Measurements from ENCODE around the gene KCNJ16. TPM values are rescaled to one million over a fixed set of nuclear protein-coding genes. Genes with fewer than 3 reads are reported as not detected.

KCNJ16 gene
- total RNA-seq, 2 experiments from 2014 or later, result not detected

GRCh38 chr17:70086516-70086915 is 11.5 kb downstream of the KCNJ16 start:
- no peak for TF ChIP-seq CTCF (IDR thresholded peaks at IDR 0.05)
- Mint-ChIP-seq H3K27me3 (peaks cover 2% of the 10 kb centered on the region), H3K9me3 (no peaks in the 10 kb centered on the region), H3K27ac (no peak overlapping the region), H3K4me1 (ENCODE audit: low read depth) (no peaks in the 10 kb centered on the region), H3K36me3 (ENCODE audit: low read depth) (no peaks in the 10 kb centered on the region), H3K4me3 (no peak overlapping the region)
- ATAC-seq (no peak), DNase-seq (no peak)
- ChIA-PET CTCF (no interaction called here), POLR2A (no interaction called here)
- intact Hi-C loops (cut with micrococcal nuclease), result no loop called here

GRCh38 chr17:70089513-70090148 is 14.6 kb downstream of the KCNJ16 start:
- DNase-seq, result no peak
- H3K4me1 Mint-ChIP-seq (ENCODE audit: low read depth), result no peaks in the 10 kb centered on the region
- no peak for TF ChIP-seq CTCF (IDR thresholded peaks at IDR 0.05)
- no peak for ATAC-seq
- no peaks in the 10 kb centered on the region for H3K9me3 Mint-ChIP-seq
- ChIA-PET CTCF (no interaction called here), POLR2A (no interaction called here)
- no peaks in the 10 kb centered on the region for H3K27me3 Mint-ChIP-seq
- H3K4me3 Mint-ChIP-seq, result no peak overlapping the region
- H3K36me3 Mint-ChIP-seq (ENCODE audit: low read depth), result no peaks in the 10 kb centered on the region
- intact Hi-C loops (cut with micrococcal nuclease), result no loop called here
- H3K27ac Mint-ChIP-seq, result no peak overlapping the region

- intact Hi-C loops (cut with micrococcal nuclease), result no loop called here
- Mint-ChIP-seq H3K36me3 (ENCODE audit: low read depth) (no peaks in the 10 kb centered on the region), H3K4me1 (ENCODE audit: low read depth) (no peaks in the 10 kb centered on the region), H3K27me3 (no peaks in the 10 kb centered on the region), H3K27ac (no peak overlapping the region), H3K4me3 (no peak overlapping the region), H3K9me3 (no peaks in the 10 kb centered on the region)
- DNase-seq (no peak), ATAC-seq (no peak)
- TF ChIP-seq CTCF (IDR thresholded peaks at IDR 0.05), result no peak
- ChIA-PET POLR2A (no interaction called here), CTCF (no interaction called here)
Observed at GRCh38 chr17:70091005-70091568, 16.1 kb downstream of the KCNJ16 start.

- intact Hi-C loops (cut with micrococcal nuclease), result no loop called here
- H3K4me3 Mint-ChIP-seq, result no peak overlapping the region
- ChIA-PET CTCF (no interaction called here), POLR2A (no interaction called here)
- H3K4me1 Mint-ChIP-seq (ENCODE audit: low read depth), result no peaks in the 10 kb centered on the region
- no peak for TF ChIP-seq CTCF (IDR thresholded peaks at IDR 0.05)
- H3K27me3 Mint-ChIP-seq, result no peaks in the 10 kb centered on the region
- DNase-seq (no peak), ATAC-seq (no peak)
- no peaks in the 10 kb centered on the region for H3K36me3 Mint-ChIP-seq (ENCODE audit: low read depth)
- H3K9me3 Mint-ChIP-seq, result no peaks in the 10 kb centered on the region
- no peak overlapping the region for H3K27ac Mint-ChIP-seq
Observed at GRCh38 chr17:70091696-70092095, 16.7 kb downstream of the KCNJ16 start.

- ATAC-seq, result no peak
- H3K27me3 Mint-ChIP-seq, result no peaks in the 10 kb centered on the region
- CTCF ChIA-PET, result no interaction called here
- no peaks in the 10 kb centered on the region for H3K36me3 Mint-ChIP-seq (ENCODE audit: low read depth)
- no peak for TF ChIP-seq CTCF (IDR thresholded peaks at IDR 0.05)
- no peak overlapping the region for H3K27ac Mint-ChIP-seq
- no peaks in the 10 kb centered on the region for H3K4me1 Mint-ChIP-seq (ENCODE audit: low read depth)
- no peak overlapping the region for H3K4me3 Mint-ChIP-seq
- POLR2A ChIA-PET, result interaction anchor here (0.6 kb wide), 1 partner anchor 53 kb away, joined by 3 read pairs; no protein-coding TSS in a partner anchor
- DNase-seq, result no peak
- intact Hi-C loops (cut with micrococcal nuclease), result no loop called here
- H3K9me3 Mint-ChIP-seq, result no peaks in the 10 kb centered on the region
Observed at GRCh38 chr17:70093163-70093562, 18.1 kb downstream of the KCNJ16 start.
